HG02852 (cell line): ENCODE measurements around the gene GTF2E1.
"Not testable (repeated sequence)": the region's sequence is repeated elsewhere in the genome, so short reads cannot be mapped to it uniquely, and the experiment has no call there.

ENCODE experiments used
- ATAC-seq: cut with Tn5 transposase; IDR thresholded peaks from one replicate; pipeline ENCODE4 v1.9.1; 2021; ENCODE audit warnings: mild to moderate bottlenecking, moderate library complexity; ENCODE audit not compliant: unreplicated experiment

The GTF2E1 gene

DNA sequence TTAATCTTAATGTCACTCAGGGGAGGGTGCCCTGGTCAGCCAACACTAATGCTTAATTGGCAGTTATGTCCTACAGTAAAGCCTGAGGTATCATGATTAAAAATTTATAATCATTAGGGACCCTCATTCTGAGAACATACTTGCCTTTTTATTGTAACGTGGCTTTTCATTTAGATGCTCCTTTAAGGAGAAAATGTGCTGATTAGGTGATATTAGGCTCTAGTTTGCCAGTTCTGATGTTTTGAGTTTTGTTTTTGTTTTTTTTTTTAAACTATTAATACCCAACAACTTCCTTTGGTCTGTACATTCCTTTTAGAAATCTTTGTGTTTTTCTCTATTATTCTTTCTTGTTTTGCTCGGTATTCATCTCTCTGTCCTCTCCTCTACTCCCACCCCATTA lies 10.3 kb downstream of the GTF2E1 start:
- ATAC-seq = no peak

DNA sequence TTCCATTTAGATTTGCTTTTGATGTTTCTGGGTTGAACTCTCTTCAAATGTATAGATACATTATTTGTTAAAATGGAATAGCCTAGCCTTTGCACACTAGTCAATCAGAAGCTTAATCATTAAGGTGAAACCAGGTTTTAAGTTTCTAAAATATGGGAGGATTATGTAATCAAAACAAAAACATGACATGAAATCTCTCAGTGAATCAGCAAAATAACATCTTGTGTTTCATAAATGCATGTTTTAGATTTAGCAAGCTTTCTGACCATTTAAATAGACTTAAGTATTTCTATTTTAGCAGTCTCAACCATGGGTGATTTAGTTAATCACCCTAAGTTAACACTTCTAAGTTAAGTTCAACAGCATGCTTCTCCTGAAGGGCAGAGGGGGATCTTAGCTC lies 11.3 kb downstream of the GTF2E1 start:
- no peak for ATAC-seq

DNA sequence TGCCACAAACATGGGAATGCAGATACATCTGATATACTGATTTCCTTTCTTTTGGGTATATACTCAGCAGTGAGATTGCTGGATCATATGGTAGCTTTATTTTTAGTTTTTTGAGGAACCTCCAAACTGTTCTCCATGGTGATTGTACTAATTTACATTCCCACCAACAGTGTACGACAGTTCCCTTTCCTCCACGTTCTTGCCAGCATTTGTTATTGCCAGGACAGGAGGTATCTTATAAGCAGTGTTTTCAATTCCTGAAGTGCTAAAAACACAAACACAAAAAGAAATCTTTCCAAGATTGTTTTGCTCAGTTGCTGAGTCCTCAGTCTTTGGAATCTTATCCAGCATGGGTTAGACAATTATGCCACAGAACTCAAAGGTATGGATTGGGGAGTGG lies 13.5 kb downstream of the GTF2E1 start:
- no peak for ATAC-seq

DNA sequence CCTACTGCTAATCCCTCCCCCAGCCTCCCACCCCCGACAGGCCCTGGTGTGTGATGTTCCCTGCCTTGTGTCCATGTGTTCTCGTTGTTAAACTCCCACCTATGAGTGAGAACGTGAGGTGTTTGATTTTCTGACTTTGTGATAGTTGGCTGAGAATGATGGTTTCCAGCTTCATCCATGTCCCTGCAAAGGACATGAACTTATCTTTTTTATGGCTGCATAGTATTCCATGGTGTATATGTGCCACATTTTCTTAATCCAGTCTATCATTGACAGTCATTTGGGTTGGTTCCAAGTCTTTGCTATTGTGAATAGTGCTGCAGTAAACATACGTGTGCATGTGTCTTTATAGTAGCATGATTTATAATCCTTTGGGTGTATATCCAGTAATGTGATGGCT lies 16.0 kb downstream of the GTF2E1 start:
- ATAC-seq = not testable (repeated sequence)

DNA sequence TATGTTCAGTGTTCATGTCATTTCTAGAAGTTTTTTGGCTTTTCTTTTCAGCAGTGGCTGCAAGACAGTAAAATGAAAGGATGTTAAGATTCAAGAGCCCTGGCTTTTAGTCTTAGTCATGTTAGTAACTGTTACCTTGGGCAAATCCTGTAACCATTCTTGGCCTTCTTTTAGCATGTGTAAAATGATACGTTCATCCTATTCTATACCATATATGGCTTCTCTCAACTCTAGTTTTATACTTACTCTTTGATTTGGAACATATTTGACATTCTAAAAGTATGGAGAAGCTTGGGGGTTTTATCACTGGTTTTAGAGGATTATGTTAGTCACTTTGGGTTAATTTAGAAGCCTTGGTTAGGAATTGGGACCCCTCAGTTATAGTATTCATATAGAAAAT lies 20.1 kb downstream of the GTF2E1 start:
- no peak for ATAC-seq

DNA sequence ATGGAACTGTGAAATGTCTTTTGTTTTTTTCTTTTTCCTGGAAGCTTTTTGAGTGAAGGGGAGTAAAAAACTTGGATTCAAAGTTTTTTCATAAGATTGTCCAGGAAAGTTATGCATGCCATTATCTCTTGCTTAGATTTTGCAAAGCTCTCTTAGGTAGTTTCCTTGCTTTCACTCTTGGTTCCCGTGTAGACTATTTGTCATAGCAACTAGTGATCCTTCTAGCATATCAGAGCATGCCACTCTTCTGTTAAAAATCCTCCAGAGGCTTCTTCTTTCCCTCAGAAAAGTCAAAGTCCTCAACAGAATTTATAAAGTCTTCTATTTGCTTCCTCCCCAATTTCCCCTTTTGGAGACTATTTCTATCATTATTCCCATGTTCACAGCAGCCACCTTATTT lies 21.1 kb downstream of the GTF2E1 start:
- ATAC-seq = peak; percentile 83

DNA sequence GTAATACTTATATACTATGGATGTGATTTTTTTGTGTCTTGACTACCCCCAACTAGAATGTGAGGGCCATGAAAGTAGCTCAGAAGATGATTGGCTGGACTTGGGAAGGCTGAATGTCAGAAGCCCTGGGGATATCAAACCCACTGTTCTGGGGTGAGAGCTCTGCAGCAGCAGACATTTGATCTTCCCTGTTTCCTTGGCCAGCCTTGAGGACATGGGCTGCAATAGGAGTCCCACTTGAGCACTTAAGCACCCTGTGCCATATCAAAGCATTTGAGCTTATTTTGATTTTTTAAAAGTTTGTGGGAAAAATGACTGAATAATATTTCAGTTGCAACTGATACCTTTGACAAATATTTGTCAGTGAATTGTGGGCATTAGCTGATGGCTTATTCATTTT lies 21.7 kb downstream of the GTF2E1 start:
- ATAC-seq = no peak

DNA sequence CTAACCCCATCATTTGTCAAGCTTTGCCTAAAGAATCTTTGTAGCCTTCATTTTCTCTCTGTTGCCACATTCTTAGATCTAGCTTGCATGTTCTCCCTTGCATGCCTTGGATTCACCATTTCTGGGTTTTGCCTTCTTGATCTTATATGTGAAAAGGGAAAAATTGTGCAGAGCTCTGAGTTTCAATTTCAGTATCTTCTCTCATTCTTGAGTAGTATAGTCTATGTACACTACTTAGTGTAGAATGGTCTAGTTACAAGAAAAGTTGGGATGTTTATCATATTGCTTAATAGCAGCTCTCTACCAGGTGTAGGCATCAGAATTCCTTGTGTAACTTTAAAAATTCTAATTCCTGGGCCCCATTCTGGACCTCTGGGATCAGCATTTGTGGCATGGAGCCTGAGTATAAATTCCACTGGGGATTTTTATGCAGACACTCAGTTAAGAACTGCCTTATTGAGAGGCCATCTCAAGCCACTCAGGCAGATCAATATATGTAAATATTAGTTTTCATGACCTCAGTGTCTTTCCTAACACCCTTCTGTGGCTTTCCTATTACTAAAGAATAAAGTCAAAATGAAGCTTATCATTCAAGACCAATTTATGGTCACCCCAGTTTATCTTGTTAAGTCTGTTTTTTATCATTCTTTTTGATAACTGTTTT lies 23.4 kb downstream of the GTF2E1 start:
- ATAC-seq = peak; percentile 61

DNA sequence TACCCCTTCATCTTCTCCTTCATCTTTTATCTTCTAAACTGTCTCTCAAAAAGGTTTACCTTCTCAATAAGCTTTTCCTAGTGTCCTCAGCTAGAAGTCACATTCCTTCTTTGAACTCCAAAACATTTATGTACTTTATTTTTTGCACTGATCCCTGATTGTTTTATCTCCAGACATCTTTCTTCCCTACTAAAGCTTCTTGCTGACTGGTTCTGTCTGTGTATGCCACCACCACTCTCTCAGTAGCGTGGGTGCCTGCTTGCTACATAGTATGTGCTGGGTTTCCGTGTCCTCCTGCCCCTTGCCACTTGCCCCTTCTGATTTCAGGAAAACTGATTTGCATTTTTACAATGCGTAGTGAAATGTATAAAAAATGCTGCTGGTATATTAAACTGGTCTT lies 24.0 kb downstream of the GTF2E1 start:
- no peak for ATAC-seq

DNA sequence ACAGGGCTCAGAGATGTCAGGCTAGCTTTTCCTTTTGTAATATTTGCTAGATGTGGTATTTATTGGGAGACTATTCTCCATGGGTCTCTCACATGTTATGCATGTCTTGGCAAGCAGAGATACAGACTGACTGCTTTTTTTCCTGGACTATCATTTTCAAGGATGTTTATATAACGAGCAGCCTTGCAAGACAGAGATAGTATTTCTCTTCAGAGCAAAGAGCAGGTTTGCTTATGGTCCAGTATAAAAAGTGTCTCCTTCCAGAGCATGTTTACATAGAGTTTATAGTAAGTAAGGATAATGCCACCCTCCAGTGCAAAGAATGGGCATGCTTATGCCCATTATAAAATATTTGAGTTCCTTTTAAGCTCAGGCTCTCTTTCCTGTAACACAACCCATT lies 24.6 kb downstream of the GTF2E1 start:
- ATAC-seq = no peak

DNA sequence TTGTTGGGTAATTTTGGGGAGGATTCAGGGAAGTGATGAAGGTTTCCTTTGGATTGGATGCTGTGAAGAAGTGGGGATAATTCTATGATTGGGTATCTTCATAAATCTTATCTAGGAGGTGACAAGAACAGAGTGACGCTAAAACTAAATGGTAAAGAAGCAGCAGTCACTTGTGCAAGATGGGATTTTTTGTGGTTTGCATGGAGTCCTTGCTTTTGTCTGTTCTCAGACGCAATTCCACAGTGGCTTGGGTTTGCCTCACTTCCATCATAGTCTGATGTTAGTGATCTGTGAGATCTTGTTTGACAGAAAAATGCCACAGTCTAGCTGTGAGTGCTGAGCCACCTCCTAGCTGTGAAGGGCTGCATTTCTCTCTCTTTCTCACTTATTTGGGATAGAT lies 26.9 kb downstream of the GTF2E1 start:
- ATAC-seq = no peak

DNA sequence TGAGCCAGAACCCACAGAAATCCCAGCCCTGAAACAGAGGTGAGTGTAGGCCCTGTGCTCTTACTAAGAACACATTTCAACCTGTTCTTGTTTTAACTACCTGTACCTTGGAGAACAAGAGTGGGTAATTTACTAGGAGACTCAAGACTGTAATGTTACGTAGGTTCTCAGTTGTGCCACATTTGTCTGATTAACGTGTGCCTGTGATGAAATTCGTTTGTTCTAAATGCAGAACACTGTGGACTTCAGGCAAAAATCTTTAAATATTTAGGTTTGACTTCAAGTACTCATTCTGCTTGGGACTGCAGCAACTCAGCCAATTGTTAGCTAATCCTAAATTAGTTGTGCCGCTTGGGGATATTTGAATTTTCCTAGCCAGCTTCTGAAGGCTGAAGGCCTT lies 28.3 kb downstream of the GTF2E1 start:
- ATAC-seq = no peak

DNA sequence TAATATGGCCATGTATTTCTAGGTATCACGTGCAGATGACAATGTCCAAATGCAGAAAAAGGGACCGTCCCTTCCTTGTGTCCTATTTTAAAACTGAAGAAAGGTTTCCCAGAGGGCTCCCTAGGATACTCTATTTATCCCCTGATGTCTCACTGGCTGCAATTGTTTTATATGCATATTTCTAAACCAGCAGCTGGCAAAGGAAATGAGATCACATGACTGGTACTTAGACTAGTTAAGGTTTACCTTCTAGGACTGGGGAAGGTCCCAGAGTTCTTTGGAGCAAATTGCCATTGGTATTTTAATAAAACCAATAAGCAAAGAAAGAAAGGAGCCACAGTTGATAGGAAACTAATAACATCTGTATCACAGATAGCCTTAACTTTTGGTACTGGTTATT lies 29.5 kb downstream of the GTF2E1 start:
- ATAC-seq = no peak

DNA sequence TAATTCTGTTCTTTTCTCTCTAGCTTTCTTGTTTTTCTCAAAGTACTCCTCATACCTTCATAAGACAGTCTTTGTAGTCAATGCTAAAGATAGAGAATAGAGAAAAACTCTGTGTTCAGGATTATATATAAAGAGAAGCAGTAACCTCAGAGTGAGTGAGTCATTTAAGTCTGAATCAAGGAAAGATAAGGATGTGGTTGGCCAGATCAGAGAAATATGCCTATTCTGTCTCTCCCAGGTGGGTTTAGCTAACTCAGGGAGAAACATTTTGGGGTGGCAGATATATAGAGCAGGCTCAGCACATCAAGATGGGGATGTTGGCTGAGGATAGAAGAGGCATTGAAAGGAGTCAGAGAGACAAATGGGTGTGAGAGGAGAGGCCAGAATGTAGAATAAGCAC lies 31.4 kb downstream of the GTF2E1 start:
- ATAC-seq = peak; percentile 92

DNA sequence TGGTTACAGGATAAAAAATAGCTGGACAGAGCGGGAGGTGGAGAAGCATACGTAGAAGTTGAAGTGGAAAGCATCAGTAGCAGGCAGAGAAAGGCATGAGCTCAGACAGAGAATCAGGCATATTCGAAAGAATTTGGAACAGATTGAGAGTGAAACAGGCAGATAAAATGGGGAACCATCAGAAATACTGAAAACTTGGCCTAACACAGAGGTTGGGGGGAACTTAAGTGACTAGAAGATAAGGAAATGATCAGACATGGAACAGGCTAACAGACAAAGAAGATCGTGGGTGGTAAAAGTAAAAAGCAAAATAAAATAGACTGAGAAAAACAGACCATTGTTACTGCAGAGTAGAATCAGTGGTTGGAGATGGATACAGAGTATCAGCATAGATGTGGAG lies 32.9 kb downstream of the GTF2E1 start:
- no peak for ATAC-seq

DNA sequence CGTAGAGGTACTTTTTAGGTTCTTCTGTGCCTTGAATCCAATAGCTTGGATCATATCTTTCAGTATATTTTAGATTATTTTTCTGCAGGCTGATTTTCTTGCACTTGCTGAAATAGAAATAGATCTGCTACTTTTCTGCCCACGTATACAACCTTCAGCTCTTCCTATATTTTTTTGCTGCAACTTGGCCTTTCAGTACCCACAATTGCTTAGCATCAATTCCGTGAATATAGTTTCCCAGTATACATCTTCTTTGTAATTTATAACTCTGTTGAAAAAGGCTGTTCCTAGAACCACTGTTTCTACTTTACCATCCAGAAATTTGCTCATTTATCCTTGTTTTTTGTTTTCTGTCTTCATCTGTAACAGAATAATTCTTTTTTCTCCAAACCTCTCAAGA lies 36.2 kb downstream of the GTF2E1 start:
- ATAC-seq = no peak

DNA sequence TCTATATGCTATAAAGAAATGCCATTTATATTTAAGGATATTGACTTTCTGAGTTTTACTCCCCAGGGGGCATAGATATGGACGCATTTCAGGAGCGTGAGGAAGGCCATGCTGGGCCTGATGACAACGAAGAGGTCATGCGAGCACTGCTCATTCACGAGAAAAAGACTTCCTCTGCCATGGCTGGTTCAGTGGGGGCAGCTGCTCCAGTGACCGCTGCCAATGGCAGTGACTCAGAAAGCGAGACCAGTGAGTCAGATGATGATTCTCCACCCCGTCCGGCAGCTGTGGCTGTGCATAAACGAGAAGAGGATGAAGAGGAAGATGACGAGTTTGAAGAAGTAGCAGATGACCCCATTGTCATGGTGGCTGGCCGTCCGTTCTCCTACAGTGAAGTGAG lies 38.4 kb downstream of the GTF2E1 start:
- ATAC-seq = peak; percentile 93

DNA sequence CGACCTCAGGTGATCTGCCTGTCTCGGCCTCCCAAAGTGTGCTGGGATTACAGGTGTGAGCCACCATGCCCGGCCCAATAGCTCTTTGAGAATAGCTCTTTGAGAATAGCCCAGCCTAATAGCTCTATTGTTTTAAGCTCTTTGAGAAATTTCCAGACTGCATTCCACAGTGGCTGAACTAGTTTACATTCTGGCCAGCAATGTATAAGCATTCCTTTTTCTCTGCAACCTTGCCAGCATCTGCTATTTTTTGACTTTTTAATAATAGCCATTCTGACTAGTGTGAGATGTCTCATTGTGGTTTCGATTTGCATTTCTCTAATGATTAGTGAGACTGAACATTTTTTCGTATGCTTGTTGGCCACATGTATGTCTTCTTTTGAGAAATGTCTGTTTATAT lies 43.3 kb downstream of the GTF2E1 start:
- ATAC-seq = peak; percentile 61

DNA sequence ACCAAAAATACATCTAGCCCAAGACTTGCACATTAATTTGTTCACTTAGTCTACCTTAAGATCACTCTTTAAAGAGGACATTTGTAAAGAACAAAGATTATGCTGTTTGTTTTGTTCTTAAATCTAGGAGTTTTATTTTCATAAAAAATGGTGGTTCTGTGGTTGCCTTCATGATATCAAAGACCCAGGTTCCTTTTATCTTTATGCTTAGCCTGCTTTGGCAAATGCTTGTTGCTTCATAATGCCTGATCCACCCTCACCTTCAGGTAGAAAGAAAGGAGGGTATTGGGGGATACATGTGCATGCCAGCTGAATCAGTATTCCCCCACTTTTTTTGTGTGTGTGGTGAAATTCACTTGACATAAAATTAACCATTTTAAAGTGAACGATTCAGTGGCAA lies 48.5 kb downstream of the GTF2E1 start:
- ATAC-seq = no peak

DNA sequence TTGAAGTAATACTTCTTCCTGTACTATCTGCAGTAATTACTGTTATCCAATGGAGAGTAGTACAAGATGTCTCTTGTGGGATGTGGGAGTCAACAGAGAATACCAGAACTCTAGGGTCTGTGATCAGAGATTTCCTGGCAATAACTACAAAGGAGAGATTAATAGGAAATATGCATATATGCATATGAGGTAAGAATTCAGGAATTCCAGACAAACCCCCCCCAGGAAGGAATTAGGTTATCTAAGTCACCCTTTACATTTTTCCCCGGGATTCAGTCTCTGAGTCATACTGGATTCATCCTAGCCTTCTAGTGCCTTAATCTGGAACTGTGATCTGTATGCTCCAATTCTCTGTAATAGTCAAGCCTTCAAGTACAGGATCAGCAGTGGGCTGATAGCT lies 49.4 kb downstream of the GTF2E1 start:
- ATAC-seq = no peak

DNA sequence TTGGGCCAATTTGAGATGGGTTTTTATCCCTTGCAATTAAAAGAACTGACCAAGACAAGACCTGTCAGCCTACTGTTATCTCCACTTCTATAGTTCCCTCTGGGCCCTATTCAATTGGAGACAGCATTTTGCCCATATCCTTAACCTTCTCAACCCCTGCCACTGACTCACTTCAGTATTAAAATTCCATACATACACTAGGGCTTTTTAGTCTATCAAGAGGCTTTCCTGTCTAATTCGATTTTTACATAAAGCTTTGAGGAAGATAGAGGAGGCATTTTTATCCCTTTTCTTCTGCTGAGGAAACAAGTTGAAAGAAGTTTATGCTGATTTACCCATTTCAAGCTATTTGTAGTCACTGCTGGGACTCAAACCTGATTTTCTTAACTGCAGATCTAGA lies 51.1 kb downstream of the GTF2E1 start:
- no peak for ATAC-seq

DNA sequence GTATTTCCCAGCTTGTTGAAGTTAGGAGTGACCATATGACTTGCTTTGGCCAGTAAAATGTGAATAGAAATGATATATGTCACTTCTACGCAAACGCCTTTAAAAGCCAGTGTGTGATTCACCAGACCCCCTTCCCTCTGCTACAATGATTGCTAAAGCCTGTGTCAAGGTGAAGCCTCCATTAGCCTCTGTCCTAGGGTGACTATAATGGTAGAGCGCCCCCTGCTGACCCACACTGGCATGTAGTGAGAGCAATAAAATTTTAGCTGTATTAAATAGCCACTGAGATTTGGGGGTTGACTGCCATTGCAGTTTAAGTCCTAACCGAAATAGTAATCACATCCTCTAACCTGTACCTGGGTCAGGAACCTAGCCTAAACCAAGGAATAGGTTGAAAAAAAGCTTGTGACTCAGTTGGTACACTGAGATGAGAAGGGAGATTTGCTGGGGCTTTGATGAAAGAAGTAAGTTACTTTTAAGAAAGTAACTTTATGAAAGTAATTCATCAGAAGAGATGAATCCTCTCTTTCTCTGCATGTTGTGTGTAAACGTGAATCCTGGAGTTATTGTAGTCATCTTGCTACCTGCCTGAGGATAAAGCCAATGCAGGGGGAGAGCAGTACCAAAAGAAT lies 52.6 kb downstream of the GTF2E1 start:
- ATAC-seq = peak; percentile 91

DNA sequence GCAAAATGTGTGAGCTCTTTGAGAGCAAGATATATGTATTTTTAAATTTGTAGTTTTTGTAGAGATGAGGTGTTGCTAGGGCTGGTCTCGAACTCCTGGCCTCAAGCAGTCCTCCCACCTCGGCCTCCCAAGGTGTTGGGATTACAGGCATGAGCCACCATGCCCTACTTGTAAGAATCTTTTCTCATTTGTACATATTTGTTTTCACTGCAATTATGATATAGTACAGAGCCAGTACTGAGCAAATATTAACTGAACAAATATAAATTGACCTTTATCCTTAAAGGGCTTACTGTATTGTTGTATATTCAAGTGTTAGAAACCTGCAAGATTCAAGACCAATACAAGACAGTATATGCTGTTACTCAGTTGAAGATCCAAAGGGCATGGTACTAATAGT lies 53.4 kb downstream of the GTF2E1 start:
- no peak for ATAC-seq
